ENCODE data around the gene MTTP.

Gene MTTP

GRCh38 chr4:99628040-99628439 is 53.4 kb downstream of the MTTP start:
- TF ChIP-seq CTCF (IDR thresholded peaks at IDR 0.05; ENCODE audit: low read depth, low read length), result no peak
- H3K4me3 ChIP-seq (ENCODE audit: low read depth, low read length), result no peak overlapping the region

GRCh38 chr4:99629962-99630554 is 55.4 kb downstream of the MTTP start:
- no peak for TF ChIP-seq CTCF (IDR thresholded peaks at IDR 0.05; ENCODE audit: low read depth, low read length)
- H3K4me3 ChIP-seq (ENCODE audit: low read depth, low read length), result no peak overlapping the region

- H3K4me3 ChIP-seq (ENCODE audit: low read depth, low read length), result no peak overlapping the region
- TF ChIP-seq CTCF (IDR thresholded peaks at IDR 0.05; ENCODE audit: low read depth, low read length), result no peak
Observed at GRCh38 chr4:99630857-99631360, 56.3 kb downstream of the MTTP start.

- TF ChIP-seq CTCF (IDR thresholded peaks at IDR 0.05; ENCODE audit: low read depth, low read length), result no peak
- H3K4me3 ChIP-seq (ENCODE audit: low read depth, low read length), result no peak overlapping the region
Observed at GRCh38 chr4:99633772-99634171, 59.1 kb downstream of the MTTP start.

- no peak for TF ChIP-seq CTCF (IDR thresholded peaks at IDR 0.05; ENCODE audit: low read depth, low read length)
- no peak overlapping the region for H3K4me3 ChIP-seq (ENCODE audit: low read depth, low read length)
Observed at GRCh38 chr4:99634742-99635360, 60.2 kb downstream of the MTTP start.

- TF ChIP-seq CTCF (IDR thresholded peaks at IDR 0.05; ENCODE audit: low read depth, low read length), result no peak
- no peak overlapping the region for H3K4me3 ChIP-seq (ENCODE audit: low read depth, low read length)
Observed at GRCh38 chr4:99635601-99636000, 61.0 kb downstream of the MTTP start.

- no peak for TF ChIP-seq CTCF (IDR thresholded peaks at IDR 0.05; ENCODE audit: low read depth, low read length)
Observed at GRCh38 chr4:99636422-99636821, 61.8 kb downstream of the MTTP start.

More at GRCh38 chr4:99636422-99636821, 61.8 kb downstream of the MTTP start:
- H3K4me3 ChIP-seq (ENCODE audit: low read depth, low read length), result no peak overlapping the region
